Neutrophil (primary cell): ENCODE measurements around the gene LRRN4.

Experiments used
- H3K27ac ChIP-seq: fragments of 200-600 bp; sonication (generic); 2 replicates; pipeline ENCODE4 v1.5.1; 2016; ENCODE audit warnings: mild to moderate bottlenecking, moderate library complexity
- H3K27me3 ChIP-seq: fragments of 200-600 bp; sonication (generic); 2 replicates; pipeline ENCODE4 v1.6.0; 2016; ENCODE audit warnings: mild to moderate bottlenecking
- H3K36me3 ChIP-seq: fragments of 200-600 bp; sonication (generic); 2 replicates; pipeline ENCODE4 v1.5.1; 2017
- H3K4me1 ChIP-seq, 2 experiments: fragments of 200-600 bp in 1 of 2; sonication (generic) in 1 of 2; 1 replicate in 1 of 2; 2 replicates in 1 of 2; pipeline versions ENCODE4 v1.5.1 to v1.6.1; 2013 to 2016; ENCODE audit warnings: low read depth in 1 of 2, low read length in 1 of 2, mild to moderate bottlenecking in 1 of 2, moderate library complexity in 1 of 2; ENCODE audit not compliant: control insufficient read depth in 1 of 2, insufficient read depth in 1 of 2
- H3K4me3 ChIP-seq, 2 experiments: fragments of 200-600 bp in 1 of 2; sonication (generic) in 1 of 2; 1 replicate in 1 of 2; 2 replicates in 1 of 2; pipeline ENCODE4 v1.5.1; 2013 to 2016; ENCODE audit warnings: low read depth in 1 of 2, low read length in 1 of 2, mild to moderate bottlenecking in 1 of 2, moderate library complexity in 1 of 2
- H3K9me3 ChIP-seq: fragments of 200-600 bp; sonication (generic); 2 replicates; pipeline ENCODE4 v1.5.1; 2016
- CTCF ChIP-seq: fragments of 200-600 bp; sonication (generic); IDR thresholded peaks from 2 replicates; pipeline ENCODE4 v1.5.1; 2016; ENCODE audit warnings: antibody characterized with exemption

LRRN4 gene

GRCh38 chr20:6017880-6018279 lies 36.0 kb downstream of the LRRN4 start:
- no peak for TF ChIP-seq CTCF
- no peaks in the 10 kb centered on the region for H3K9me3 ChIP-seq
- H3K36me3 ChIP-seq = peaks cover 16% of the 10 kb centered on the region
- H3K4me1 ChIP-seq = no peaks in the 10 kb centered on the region
- no peaks in the 10 kb centered on the region for H3K27me3 ChIP-seq
- no peak overlapping the region for H3K27ac ChIP-seq
- H3K4me3 ChIP-seq = no peak overlapping the region

GRCh38 chr20:6017467-6017866 lies 36.4 kb downstream of the LRRN4 start:
- peaks cover 19% of the 10 kb centered on the region for H3K36me3 ChIP-seq
- no peaks in the 10 kb centered on the region for H3K27me3 ChIP-seq
- H3K4me1 ChIP-seq = no peaks in the 10 kb centered on the region
- no peak overlapping the region for H3K4me3 ChIP-seq
- no peak for TF ChIP-seq CTCF
- no peak overlapping the region for H3K27ac ChIP-seq
- H3K9me3 ChIP-seq = no peaks in the 10 kb centered on the region

GRCh38 chr20:6014957-6015356 lies 38.9 kb downstream of the LRRN4 start:
- Histone ChIP-seq H3K36me3 (peaks cover 28% of the 10 kb centered on the region), H3K9me3 (no peaks in the 10 kb centered on the region), H3K27me3 (no peaks in the 10 kb centered on the region), H3K4me1 (peaks cover 0 to 4% of the 10 kb centered on the region in 2 experiments), H3K27ac (no peak overlapping the region), H3K4me3 (no peak overlapping the region)
- no peak for TF ChIP-seq CTCF

- Histone ChIP-seq H3K4me1 (peaks cover under 1 to 9% of the 10 kb centered on the region in 2 experiments), H3K27me3 (no peaks in the 10 kb centered on the region), H3K9me3 (no peaks in the 10 kb centered on the region), H3K4me3 (no peak overlapping the region), H3K36me3 (peaks cover 28% of the 10 kb centered on the region), H3K27ac (no peak overlapping the region)
- no peak for TF ChIP-seq CTCF
These were observed 39.8 kb downstream of the LRRN4 start for GRCh38 chr20:6014017-6014416.

- H3K27ac ChIP-seq = no peak overlapping the region
- no peak for TF ChIP-seq CTCF
- H3K36me3 ChIP-seq = peaks cover 28% of the 10 kb centered on the region
- peaks cover 19 to 26% of the 10 kb centered on the region in 2 experiments for H3K4me1 ChIP-seq
- no peaks in the 10 kb centered on the region for H3K9me3 ChIP-seq
- no peaks in the 10 kb centered on the region for H3K27me3 ChIP-seq
- no peak overlapping the region for H3K4me3 ChIP-seq
These were observed 41.7 kb downstream of the LRRN4 start for GRCh38 chr20:6012179-6012578.

GRCh38 chr20:6008254-6008653 lies 45.6 kb downstream of the LRRN4 start:
- H3K9me3 ChIP-seq = no peaks in the 10 kb centered on the region
- H3K27ac ChIP-seq = peak overlapping the region; percentile 79
- no peak for TF ChIP-seq CTCF
- no peaks in the 10 kb centered on the region for H3K27me3 ChIP-seq
- H3K4me1 ChIP-seq = peaks cover 32 to 39% of the 10 kb centered on the region in 2 experiments
- peak overlapping the region; percentile 16 to 89 for H3K4me3 ChIP-seq
- H3K36me3 ChIP-seq = peaks cover 16% of the 10 kb centered on the region
